Large intestine (tissue), 12 donors: Measurements from ENCODE around the gene TSPY10. TPM values are rescaled to one million over a fixed set of nuclear protein-coding genes. Genes with fewer than 3 reads are reported as not detected.
"Not testable (repeated sequence)": the region's sequence is repeated elsewhere in the genome, so short reads cannot be mapped to it uniquely, and the experiment has no call there.

Experiments
- DNase-seq, 2 donors: peaks; one replicate each; pipeline versions ENCODE4 v3.0.0 to v3.0.0-alpha.2; 2013
- H3K27ac ChIP-seq: one replicate; pipeline ENCODE4 v1.5.1; 2013; ENCODE audit warnings: low read length
- H3K27me3 ChIP-seq: 2 replicates; pipeline ENCODE4 v1.6.1; 2013; ENCODE audit warnings: low read length; ENCODE audit not compliant: control insufficient read depth, insufficient read depth
- H3K36me3 ChIP-seq: 2 replicates; pipeline ENCODE4 v1.6.1; 2013; ENCODE audit warnings: low read length; ENCODE audit not compliant: control insufficient read depth, insufficient read depth
- H3K4me1 ChIP-seq: one replicate; pipeline ENCODE4 v1.6.1; 2013; ENCODE audit warnings: low read length; ENCODE audit not compliant: control insufficient read depth, insufficient read depth
- H3K4me3 ChIP-seq: one replicate; pipeline ENCODE4 v1.5.1; 2013; ENCODE audit warnings: low read length
- H3K9me3 ChIP-seq: one replicate; pipeline ENCODE4 v1.6.1; 2013; ENCODE audit warnings: mild to moderate bottlenecking, low read depth, low read length, moderate library complexity; ENCODE audit not compliant: control insufficient read depth
- WGBS: methylation state at CpG from one replicate; pipeline ENCODE4 v1.1.5; 2013; ENCODE audit warnings: low lambda C conversion rate; ENCODE audit not compliant: insufficient coverage; 5-methylcytosine and 5-hydroxymethylcytosine counted together
- long read RNA-seq, 11 donors: transcript quantifications; one replicate each; lab custom pipeline, GENCODE V29; 2026
- polyA plus RNA-seq: library from polyadenylated mRNA; unstranded; fragments of 120-200 nt; gene quantifications from one replicate; pipeline ENCODE4 v1.2.1, GENCODE V29; 2013

Gene TSPY10, protein sequence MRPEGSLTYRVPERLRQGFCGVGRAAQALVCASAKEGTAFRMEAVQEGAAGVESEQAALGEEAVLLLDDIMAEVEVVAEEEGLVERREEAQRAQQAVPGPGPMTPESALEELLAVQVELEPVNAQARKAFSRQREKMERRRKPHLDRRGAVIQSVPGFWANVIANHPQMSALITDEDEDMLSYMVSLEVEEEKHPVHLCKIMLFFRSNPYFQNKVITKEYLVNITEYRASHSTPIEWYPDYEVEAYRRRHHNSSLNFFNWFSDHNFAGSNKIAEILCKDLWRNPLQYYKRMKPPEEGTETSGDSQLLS
- not detected for polyA plus RNA-seq
- long read RNA-seq, donor 1: 0 reads
- long read RNA-seq, donor 2: 0 reads
- long read RNA-seq, donor 3: 0 reads
- long read RNA-seq, donor 4: 0 reads
- long read RNA-seq, donor 5: 0 reads
- long read RNA-seq, donor 6: 0 reads
- long read RNA-seq, donor 7: 0 reads
- long read RNA-seq, donor 8: 0 reads
- long read RNA-seq, donor 9: 0 reads
- long read RNA-seq, donor 10: 0 reads
- long read RNA-seq, donor 11: 0 reads

GRCh38 chrY:9527580-9527979 is at the start of gene TSPY10:
Gene TSPY10, plus strand, starts transcription at chrY:9527880. Its CDS starts 46 bp downstream, at chrY:9527926.
- H3K27ac ChIP-seq, H3K36me3 ChIP-seq, H3K4me1 ChIP-seq, H3K4me3 ChIP-seq, DNase-seq, H3K27me3 ChIP-seq, H3K9me3 ChIP-seq: not testable (repeated sequence)
- WGBS: no CpG with 5 or more reads among the region's 26 CpGs

DNA sequence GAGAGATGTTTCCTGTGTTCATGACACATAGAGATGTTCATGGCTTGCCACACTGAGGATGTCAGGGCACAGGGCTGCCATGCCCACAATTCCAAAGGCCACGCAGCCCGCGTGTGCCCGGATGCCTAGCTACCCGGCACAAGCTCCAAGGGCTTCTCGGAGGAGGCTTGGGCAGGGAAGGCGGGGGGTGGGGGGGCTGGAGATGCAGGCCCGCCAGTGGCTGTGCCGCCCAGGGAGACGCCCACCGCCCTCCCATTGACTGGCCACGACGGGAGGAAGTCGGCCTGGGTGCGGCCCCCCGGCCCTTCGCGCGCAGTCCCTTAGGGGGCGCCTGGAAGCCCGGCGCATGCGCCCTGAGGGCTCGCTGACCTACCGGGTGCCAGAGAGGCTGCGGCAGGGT is 40.7 kb upstream of the TSPY10 start, which contains the start of gene TSPY9:
Gene TSPY9 (plus strand): TSS at position 301 of the 400 bp plus-strand sequence. CDS start 46 bp downstream, at position 347.
- H3K4me1 ChIP-seq, H3K27me3 ChIP-seq, H3K4me3 ChIP-seq, DNase-seq, H3K27ac ChIP-seq, H3K9me3 ChIP-seq, H3K36me3 ChIP-seq: not testable (repeated sequence)
- WGBS: no CpG with 5 or more reads among the region's 26 CpGs

- H3K36me3 ChIP-seq, H3K27me3 ChIP-seq, H3K27ac ChIP-seq, DNase-seq, H3K9me3 ChIP-seq, H3K4me3 ChIP-seq, H3K4me1 ChIP-seq: not testable (repeated sequence)
- no CpG with 5 or more reads among the region's 6 CpGs for WGBS
Measured at GRCh38 chrY:9504396-9504795, 23.3 kb upstream of the TSPY10 start.

DNA sequence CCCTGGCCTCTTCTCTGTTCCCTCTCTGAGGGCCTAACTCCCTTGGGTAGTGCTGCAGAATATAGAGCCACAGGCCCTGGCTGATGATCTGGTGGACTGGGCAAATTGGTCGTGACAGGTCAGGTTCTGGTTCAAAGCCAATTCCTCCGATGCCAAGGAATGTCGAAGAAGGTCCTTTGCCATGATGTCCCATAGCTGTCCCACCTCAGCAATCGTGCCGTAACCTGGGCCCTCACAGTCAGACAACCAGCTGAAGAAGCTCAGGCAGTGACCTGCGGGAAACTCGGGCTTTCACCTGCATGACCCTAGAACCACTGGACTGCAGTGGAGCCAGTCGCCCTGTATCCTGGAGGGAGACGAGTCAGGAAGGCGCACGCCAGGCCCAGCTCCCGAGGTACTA is 11.4 kb upstream of the TSPY10 start:
- not testable (repeated sequence) for H3K4me3 ChIP-seq, H3K27me3 ChIP-seq, H3K36me3 ChIP-seq, H3K4me1 ChIP-seq, H3K9me3 ChIP-seq, DNase-seq, H3K27ac ChIP-seq
- WGBS: no CpG with 5 or more reads among the region's 12 CpGs

Other genes starting within 250 kb of the TSPY10 start
- gene TSPY4, start 190.4 kb upstream of the TSPY10 start, polyA plus RNA-seq: not detected
- gene TSPY8, start 170.1 kb upstream of the TSPY10 start, polyA plus RNA-seq: not detected
- not detected for gene TSPY3, start 129.5 kb upstream of the TSPY10 start, polyA plus RNA-seq
- gene TSPY1, start 60.9 kb upstream of the TSPY10 start, polyA plus RNA-seq: not detected
- gene TSPY9, start 40.6 kb upstream of the TSPY10 start, polyA plus RNA-seq: not detected